GM21619 (cell line): ENCODE data around the gene MYO10.
A peak's percentile ranks its signal among the peaks of the same experiment; 100 is the strongest.
"Not testable (repeated sequence)": the region's sequence is repeated elsewhere in the genome, so short reads cannot be mapped to it uniquely, and the experiment has no call there.

Experiments used
- ATAC-seq: cut with Tn5 transposase; IDR thresholded peaks from one replicate; pipeline ENCODE4 v1.9.1; 2021; ENCODE audit not compliant: unreplicated experiment

The MYO10 gene

DNA sequence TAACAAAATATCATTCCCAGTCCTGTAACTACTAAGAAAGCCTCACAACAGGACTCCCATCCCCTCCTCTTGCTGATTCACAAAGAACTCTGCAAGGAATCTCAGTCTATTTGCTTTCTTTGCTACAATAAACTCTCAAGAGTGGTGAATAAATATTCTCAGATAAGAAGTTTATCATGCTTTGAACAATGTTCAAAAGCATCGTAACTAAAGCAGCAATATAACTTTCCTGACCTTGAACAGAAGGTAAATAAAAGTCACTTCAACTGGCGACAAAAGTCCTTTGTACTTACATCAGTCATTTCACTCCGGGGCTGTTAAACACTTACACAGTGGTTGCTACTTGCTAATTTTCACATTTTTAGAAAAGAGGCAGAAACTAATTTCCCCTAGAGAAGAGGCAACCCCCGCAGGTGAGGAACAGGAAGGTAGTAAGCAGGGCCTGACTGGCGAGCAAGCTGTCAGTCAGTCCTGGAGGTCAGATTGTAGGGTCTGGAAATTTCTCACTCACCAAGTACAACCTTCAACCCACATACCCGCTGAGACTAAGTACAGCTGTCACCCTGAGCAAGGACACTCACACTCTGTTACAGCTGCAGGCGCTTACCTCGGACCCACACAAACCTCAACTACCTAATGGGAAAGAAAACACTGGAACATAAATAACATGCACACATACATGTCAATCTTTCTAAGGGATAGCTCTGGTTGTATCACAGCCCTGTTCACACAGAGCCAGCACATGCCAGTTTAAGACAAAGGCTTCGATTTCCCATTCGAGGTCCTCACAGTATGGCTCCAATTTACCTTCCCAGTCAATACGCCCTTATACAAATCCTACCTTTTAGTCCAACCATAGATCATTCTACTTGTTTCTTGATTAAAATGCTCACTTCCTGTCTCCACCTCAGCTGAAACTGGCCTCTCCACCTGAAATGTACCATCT lies 214.7 kb downstream of the MYO10 start:
- ATAC-seq = no peak

DNA sequence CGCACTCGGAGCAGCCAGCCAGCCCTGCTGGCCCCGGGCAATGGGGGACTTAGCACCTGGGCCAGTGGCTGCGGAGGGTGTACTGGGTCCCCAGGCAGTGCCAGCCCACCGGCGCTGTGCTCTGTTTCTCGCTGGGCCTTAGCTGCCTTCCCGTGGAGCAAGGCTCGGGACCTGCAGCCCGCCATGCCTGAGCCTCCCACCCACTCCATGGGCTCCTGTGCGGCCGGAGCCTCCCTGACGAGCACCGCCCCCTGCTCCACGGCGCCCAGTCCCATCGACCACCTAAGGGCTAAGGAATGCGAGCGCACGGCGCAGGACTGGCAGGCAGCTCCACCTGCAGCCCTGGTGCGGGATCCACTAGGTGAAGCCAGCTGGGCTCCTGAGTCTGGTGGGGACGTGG lies 218.1 kb downstream of the MYO10 start:
- ATAC-seq = not testable (repeated sequence)

DNA sequence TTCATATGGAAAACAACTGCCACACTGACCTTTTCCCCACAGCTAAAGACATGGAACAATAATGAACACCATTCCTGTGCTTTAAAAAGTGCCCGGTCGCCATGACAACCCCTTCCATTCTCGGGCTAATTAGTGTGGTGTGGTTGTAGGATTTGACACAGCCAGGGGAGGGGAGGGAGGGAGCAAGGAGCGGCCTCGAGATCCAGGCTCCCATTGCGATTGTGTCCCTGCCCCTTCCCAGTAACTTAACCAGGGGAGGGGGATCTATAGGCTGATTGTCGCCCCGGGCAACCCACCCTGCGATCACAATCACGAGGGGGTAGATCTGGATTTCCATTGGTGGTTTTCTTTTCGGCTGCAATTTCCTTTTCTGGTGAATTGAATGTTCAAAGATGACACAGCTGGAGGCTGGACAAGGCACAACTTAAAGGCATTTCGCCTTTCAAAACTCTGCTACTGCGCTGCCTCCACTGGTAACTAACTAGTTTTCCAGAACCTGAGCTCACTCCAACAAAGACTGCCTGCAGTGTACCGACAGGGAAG lies 222.6 kb downstream of the MYO10 start:
- no peak for ATAC-seq

DNA sequence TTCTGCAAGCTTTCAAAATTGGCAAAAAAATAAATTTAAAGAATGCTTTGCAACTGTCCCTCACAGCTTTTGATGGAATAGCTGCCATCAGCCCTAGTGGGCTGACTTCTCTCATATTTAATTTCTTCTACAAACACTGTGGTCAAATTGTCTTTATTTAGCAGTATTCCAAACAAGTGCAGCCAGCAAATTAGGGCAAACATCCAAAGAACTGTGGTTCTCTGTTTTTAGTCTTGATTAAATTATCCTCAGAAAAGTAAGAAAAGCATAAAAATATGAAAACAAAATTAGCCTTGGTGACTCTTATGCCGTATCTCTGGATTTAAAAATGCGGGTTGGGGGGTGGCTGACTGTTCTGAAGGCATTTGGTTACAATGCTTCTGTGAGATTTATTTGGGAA lies 223.5 kb downstream of the MYO10 start:
- ATAC-seq = no peak

DNA sequence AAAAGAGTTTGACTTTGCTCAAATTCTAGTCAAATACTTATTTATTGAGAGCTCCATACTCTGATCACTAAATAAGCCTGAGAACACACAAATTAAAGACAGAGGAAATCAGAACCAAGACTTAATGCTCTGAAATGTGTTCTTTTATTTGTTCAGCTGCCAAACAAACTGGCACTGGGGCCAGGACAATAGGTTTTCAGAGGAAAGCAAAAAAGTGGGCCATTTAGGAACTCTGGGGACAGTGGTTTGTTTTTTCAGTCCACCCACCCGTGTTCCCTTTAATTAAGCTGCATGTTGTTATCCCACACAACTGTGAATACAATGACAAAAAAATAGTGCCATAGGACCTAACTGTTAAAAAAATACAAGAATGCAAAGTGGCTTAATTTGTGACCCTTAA lies 223.9 kb downstream of the MYO10 start:
- no peak for ATAC-seq

DNA sequence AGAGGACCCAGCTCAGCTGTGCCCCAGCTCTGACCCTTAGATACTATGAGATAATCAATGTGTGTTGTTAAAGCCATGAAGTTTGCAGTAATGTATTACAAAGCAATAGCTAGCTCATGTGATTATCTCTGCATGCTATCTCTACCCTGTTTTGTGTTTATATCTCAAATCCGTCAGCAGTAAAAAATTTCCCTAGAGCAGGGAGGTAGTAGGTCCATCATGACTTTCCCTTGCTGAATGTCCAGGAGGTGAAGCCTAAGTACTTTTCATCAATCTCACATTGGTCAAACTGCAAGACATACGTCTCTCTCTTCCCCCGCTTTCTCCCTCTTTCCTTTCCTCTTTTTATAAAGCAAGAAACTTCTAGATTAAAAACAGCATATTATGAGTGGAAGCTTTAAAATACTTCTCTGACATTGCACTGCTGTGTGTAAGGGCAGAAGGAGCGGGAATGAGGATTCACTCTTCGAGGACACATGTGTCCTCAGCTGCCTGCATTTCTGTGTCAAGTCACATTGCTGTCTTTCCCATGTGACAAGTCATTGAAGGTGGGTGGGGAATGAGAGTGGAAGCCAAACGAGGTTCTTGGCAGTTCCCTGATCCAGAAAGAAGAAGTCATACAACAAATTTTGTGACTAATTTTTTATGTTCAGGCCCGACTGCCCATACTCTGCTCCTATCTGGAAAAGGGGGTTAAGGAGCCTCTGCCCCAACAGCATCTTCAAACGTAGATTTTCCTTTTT lies 226.2 kb downstream of the MYO10 start:
- ATAC-seq = no peak

DNA sequence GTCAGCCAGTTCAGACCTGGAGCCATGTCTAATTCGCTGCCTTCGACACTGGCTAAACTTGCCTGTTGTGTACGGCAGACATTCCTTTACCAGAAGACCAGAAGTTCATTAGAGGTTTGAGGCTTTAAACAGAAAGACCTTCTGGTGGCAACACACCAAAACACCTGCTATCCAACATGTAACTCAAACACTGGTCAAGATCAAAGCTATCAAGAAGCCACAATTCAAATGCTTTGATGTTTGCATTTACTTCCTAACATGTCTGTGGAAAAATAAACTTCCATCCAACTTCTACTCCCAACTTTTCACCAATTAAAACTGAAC lies 228.3 kb downstream of the MYO10 start:
- no peak for ATAC-seq

DNA sequence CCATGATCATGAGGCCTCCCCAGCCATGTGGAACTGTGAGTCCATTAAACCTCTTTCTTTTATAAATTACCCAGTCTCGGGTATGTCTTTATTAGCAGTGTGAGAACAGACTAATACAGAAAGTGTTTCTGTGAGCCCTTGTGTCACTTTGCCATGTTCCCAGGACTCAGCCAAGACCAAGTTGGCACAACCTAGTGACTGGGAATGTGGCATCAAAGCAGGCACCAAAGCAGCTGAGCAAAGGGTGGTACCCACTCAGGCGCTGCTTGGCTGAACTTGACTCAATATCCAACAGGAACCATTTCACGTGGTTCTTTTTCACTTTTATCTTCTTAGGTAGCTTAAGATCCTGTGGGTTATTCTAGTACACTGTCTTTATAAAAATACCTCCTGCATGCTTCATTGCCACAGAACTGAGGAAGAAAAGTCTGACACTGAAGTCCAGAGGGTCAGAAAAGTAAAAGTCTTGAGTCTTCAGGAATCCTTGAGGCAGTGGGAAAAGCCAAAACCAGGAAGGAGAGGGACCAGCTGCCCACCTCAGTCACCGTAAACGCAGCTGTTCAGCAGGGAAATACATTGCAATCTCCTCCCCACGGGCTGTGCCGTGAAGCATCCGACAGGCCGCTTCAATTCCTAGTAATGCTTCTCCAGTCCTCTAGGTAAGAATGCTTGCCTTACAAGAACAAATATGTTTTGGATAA lies 228.8 kb downstream of the MYO10 start:
- no peak for ATAC-seq

DNA sequence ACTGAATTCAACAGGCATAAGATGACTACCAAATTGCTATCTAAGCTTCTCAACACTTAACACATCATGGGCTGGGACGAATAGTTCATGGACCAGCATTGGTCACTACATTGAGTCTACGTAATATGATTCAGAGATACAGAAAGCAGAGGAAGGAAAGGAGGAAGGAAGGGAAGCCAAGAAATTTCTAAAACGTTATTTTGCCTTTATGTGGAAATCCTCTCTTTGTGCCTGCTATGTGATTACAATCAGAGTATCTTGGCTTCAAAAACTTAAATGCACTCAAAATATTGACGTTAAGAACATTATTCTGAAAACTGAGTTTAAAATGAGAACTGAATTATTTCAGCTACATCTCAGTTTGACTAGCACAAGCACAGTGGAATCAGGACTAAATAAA lies 231.1 kb downstream of the MYO10 start:
- ATAC-seq = no peak

DNA sequence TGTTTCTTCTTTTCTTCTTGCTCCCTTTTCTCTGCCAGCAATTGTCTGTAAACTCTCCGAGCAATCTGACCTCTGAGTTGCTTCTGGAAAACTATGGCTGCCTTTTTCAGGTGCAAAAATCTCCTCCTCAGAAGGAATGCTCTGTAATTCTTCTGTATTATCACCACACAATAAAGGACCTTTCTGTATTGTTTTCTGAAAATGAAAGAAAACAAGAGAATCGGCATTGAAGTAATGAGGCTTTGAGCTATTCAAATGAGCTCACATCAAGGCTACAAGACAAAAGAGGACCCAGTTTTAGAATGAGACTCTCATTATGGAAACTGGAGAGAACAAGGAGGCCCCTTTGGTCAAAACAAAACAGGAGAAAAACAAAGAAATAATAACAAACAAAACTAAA lies 233.1 kb downstream of the MYO10 start:
- ATAC-seq = no peak

DNA sequence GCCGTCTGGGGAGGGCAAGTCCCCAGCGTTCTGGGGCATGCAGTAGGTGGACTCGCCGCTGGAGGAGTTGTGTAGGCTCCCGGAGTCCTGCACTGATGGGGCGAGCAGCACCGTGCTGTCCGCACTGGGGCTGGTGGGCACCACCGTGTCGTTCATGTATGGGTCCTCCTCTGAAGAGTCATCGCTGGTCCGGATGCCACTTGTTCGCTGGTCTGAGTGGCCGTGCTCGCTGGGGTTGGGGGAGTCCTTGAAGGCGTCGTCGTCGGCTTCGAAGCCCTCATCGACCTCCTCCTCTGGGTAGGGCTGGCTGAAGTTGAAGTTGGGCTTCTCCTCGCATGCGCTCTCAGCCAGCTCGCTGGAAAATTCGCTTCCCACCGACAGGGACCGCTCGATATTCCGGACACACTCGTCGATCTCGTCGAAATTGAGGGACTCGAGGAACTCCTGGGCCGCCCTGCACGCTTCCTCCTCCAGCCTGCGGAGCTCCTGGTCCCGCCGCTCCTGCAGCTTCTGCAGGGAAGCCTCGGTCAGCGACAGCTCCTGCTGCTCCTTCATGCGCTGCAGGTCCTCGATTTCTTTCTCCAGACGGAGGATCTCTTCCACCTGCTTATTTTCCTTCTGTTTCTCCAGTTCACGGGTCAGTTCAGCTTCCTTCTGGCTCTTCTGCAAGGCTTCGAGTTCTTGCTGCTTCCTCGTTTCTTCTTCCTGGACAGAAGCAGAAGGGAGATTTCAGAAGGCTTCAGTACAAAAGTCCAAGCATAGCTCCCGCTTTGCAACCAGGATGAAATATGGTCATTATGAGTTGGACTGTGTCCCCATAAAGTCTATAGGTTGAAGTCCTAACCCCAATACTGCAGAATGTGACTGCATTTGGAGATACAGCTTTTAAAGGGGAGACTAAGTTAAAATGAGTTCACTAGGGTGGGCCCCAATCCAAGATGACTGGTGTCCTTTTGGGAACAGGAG lies 234.7 kb downstream of the MYO10 start:
- ATAC-seq = no peak

DNA sequence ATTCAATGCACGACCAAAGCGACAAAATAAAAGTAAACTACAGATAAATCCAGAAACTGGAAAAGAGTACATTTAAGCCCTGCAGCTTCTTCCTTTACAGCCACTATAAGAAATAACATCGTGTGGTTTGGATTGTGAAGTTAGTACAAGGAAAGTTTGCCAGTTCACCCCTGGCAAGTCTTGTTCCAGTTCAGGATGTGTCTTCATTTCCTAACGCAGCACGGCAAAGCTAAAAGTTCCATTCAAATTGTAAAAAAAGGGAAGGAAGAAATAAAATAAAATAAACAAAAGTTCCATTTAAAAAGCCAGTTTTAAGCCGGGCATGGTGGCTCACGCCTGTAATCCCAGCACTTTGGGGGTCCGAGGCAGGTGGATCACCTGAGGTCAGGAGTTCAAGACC lies 236.0 kb downstream of the MYO10 start:
- no peak for ATAC-seq

DNA sequence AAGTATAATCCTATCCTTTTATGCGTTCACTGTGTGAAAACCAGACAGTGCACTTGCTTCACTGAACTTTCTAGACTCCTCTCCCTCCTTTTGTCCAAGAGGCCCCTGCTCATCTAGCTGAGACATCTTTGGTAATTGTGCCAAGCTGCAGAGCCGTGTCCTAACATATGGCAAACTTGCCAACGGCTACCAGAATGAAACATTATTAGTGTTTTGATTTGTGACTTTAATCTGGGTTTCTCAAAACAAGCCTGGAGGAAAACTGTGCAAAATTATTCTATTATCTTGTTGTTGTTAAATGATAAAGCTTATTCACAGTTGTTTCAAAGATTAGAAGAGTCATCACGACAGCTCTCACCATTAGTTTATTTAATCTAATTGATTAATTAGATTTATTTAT lies 240.3 kb downstream of the MYO10 start:
- ATAC-seq = no peak

DNA sequence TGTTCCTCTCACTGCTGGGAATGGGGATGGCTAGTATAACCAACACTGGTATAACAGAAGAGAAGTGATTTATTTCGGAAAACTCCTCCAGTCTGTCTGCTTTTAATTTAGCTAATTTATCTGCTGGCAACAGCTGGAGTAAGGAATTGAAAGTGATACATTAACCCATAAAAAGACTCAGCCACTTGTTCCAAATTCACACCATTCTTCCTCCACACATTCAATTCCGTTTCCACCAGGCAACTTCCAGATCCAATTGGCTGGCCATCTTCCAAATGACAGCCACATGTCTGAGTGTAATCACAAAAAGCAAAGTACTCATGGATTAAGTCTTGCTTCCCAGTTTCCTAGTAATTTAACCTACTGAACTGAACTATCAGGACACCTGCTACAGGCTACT lies 242.2 kb downstream of the MYO10 start:
- ATAC-seq = no peak

DNA sequence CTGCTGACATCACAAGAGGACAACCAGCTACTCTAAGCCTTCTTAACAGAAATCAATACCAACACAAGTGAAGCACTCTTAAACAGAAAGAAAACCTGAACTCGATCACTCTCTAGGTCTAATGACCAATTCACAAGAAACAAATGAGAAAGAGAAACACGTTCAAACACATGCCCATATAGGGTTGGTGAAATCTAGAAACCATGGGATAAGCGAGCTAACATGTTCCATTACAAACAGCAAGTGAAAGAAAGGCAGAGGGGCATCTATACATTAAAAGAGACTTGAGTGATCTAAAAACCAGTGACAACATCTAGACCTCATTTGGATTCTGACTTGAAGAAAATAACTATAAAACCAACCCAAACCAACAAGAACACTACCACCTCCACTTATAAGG lies 244.4 kb downstream of the MYO10 start:
- no peak for ATAC-seq

DNA sequence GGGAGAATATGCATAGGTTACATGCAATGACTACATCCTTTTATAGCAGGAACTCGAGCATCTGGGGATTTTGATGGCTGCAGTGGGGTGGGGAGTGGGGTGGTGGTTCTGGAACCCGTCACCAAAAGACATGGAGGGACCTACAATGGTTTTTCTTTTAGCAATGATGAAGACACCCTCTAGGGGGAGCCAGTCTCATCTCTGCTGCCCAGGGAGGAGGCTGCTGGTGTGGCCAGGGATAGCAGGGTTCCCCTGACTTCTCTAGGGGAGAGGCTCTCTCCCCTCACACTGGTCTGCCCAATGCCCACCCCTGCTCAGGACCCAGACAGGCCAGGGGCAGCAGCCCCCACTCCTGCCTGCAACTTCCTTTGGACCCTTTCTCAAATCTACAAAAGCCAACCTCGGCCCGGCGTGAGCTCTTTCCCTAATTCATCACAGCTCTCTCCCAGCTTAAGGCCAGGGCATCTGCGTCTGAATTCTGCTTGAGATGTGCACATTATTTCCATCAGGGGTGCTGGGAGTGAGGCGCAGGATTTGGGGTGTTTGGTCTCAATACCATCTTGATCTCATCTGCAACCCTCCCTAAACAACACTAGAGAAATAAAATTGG lies 245.7 kb downstream of the MYO10 start:
- ATAC-seq = peak; percentile 69

DNA sequence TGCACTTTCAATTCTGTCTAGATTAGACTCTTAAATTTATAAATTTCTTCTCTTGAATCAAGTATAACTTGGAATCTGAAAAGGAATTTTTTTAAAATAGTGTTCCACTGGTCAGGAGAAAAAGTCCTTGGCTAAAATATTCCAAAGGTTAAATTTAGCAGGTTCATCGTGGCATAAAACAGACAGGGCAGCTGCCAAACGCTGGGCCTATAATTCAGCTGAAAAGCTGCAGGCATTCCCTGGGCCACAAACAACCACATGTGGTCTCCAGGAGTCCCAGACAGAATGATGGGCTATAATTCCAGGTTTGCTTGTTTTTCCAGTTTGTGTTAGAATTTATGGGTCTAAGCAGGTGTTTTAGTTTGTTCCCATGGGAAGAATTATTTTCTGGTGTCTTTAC lies 248.2 kb downstream of the MYO10 start:
- ATAC-seq = no peak

DNA sequence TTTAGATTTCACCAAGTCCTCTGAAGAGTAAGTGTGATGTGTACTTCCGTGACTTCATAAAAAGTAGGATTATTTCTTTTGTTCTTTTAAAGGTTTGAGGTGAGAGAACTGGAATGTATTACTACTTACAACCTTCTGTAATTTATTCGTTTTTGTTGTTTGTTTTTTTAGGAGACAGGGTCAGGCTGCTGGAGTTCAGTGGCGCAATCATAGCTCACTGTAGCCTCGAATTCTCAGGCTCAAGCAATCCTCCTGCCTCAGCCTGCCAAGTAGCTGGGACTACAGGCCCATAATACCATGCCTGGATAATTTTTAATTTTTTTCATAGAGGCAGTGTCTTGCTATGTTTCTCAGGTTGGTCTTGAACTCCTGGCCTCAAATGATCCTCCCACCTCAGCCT lies 251.0 kb downstream of the MYO10 start:
- ATAC-seq = no peak

DNA sequence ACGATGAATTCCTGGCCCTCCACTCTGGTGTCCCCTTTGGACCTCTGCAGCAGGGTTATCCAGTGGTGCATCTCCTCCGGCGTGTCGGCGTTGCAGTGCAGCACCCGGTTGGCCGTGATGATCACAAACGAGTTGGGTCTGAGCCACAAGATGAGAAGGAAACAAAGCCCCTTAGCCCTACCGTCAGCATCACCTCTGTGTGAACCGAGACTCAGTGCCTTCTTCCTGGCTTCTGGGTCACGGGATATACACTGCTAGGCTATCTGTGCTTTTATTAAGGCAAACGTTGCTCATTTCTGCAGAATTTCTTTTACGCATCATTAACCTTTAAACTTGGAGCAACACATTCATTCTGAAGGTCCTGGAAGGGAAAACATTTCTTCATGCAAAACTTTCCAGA lies 254.2 kb downstream of the MYO10 start:
- no peak for ATAC-seq

DNA sequence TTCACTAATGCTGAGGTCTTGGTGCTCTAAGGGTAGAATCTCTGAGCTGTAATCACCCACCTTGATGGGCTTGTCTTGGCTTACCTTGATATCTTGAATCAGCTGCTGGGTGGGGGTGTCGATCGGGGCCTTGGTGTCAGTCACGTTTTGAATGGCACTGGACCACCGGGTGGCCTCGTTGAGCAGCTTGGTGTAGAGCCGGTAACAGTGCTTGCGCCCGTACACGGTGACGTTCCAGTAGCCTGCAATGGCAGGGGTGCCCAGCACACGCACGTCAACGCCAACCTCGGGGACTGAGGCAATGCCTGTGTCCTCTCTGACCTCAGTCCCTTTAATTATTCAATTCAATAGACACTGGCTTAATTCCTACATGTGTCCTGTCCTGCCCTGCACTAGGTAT lies 256.2 kb downstream of the MYO10 start:
- no peak for ATAC-seq
